Osteocyte (in vitro differentiated cells): ENCODE results near the gene NUDT15. TPM values are rescaled to one million over a fixed set of nuclear protein-coding genes. Genes with fewer than 3 reads are reported as not detected.
A peak's percentile ranks its signal among the peaks of the same experiment; 100 is the strongest.

Source experiments
- DNase-seq: peaks from one replicate; pipeline ENCODE4 v3.0.0; 2021; ENCODE audit warnings: mixed read lengths; ENCODE audit not compliant: unreplicated experiment; ENCODE audit errors: extremely low spot score
- H3K27ac Mint-ChIP-seq: one replicate; pipeline ENCODE4 v1.8.0; 2021; ENCODE audit warnings: mild to moderate bottlenecking, mixed read lengths; ENCODE audit not compliant: unreplicated experiment
- H3K27me3 Mint-ChIP-seq: one replicate; pipeline ENCODE4 v1.8.0; 2021; ENCODE audit warnings: mixed read lengths; ENCODE audit not compliant: unreplicated experiment
- H3K36me3 Mint-ChIP-seq: one replicate; pipeline ENCODE4 v1.8.0; 2021; ENCODE audit warnings: mixed read lengths; ENCODE audit not compliant: unreplicated experiment
- H3K4me1 Mint-ChIP-seq: one replicate; pipeline ENCODE4 v1.8.0; 2021; ENCODE audit warnings: mixed read lengths; ENCODE audit not compliant: unreplicated experiment
- H3K4me3 Mint-ChIP-seq: one replicate; pipeline ENCODE4 v1.8.0; 2021; ENCODE audit warnings: mild to moderate bottlenecking, moderate library complexity, mixed read lengths; ENCODE audit not compliant: unreplicated experiment
- H3K9me3 Mint-ChIP-seq: one replicate; pipeline ENCODE4 v1.8.0; 2021; ENCODE audit warnings: mixed read lengths; ENCODE audit not compliant: unreplicated experiment
- CTCF ChIP-seq: fragments of 200-600 bp; sonication (generic); IDR thresholded peaks from 2 replicates; pipeline ENCODE4 v1.5.0; 2021; ENCODE audit warnings: antibody characterized with exemption, mild to moderate bottlenecking, moderate library complexity
- total RNA-seq: library from RNA; stranded (reverse); gene quantifications from 2 replicates; pipeline ENCODE4 v1.2.1, GENCODE V29; 2021

The NUDT15 gene
- total RNA-seq, 1 donor from 2014 or later = 9.0 TPM

GRCh38 chr13:48040049-48040448 is 2.5 kb downstream of the NUDT15 start:
- Mint-ChIP-seq H3K36me3 (peaks cover 11% of the 10 kb centered on the region), H3K9me3 (no peaks in the 10 kb centered on the region), H3K27me3 (no peaks in the 10 kb centered on the region), H3K4me1 (peaks cover 37% of the 10 kb centered on the region), H3K27ac (no peak overlapping the region), H3K4me3 (no peak overlapping the region)
- DNase-seq = no peak
- no peak for TF ChIP-seq CTCF

DNA sequence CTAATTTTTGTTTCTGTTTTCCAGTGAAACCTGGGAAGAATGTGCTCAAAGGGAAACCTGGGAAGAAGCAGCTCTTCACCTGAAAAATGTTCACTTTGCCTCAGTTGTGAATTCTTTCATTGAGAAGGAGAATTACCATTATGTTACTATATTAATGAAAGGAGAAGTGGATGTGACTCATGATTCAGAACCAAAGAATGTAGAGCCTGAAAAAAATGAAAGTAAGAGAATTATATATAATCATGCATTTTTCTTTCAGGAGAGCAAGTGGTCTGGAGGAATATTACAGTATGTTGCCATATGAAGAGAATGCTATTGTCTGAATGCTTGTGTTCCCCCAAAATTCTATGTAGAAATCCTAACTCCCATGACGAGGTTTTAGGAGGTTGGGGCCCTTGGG is 3.4 kb downstream of the NUDT15 start:
- no peak for TF ChIP-seq CTCF
- H3K36me3 Mint-ChIP-seq = peaks cover 11% of the 10 kb centered on the region
- DNase-seq = no peak

GRCh38 chr13:48042894-48043293 is 5.4 kb downstream of the NUDT15 start:
- no peak for TF ChIP-seq CTCF
- Mint-ChIP-seq H3K9me3 (no peaks in the 10 kb centered on the region), H3K4me1 (peaks cover 24% of the 10 kb centered on the region), H3K36me3 (peaks cover 14% of the 10 kb centered on the region), H3K27ac (no peak overlapping the region), H3K27me3 (no peaks in the 10 kb centered on the region), H3K4me3 (no peak overlapping the region)
- no peak for DNase-seq

More for the DNA sequence above, 3.4 kb downstream of the NUDT15 start:
- Mint-ChIP-seq H3K4me3 (no peak overlapping the region), H3K27ac (no peak overlapping the region), H3K4me1 (peaks cover 37% of the 10 kb centered on the region), H3K27me3 (no peaks in the 10 kb centered on the region), H3K9me3 (no peaks in the 10 kb centered on the region)

DNA sequence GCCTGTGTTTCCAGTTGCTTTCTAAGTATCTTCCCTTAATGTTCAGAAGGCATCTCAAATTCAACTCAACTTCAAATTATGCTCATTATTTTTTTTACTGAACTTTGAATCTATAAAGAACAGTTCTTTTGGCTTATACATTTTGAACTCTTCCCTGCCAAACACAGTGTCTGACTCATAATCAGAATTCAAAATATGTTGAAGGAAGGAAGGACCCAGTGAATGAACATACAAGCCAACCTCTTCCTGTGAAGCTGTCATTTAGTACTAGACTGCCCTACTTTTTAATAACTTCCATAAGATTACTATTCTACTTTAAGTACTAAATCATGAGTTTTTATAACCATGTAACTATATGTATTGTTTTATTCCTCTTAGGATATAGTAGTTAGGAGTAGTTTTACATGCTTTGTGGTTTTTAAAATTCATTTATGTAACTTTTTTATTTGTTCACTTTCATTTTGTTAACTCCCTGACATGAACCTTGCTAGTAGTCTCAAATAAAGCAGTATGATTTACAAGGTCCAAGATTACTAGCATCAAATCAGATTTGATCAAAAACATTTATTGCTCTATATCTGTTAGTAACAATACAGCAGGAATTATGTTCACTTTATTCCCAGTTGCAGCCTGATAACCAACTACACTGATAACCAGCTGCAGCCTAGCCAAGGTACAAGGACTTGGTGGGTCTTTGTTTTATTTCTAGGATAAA is 6.4 kb downstream of the NUDT15 start:
- Mint-ChIP-seq H3K9me3 (no peaks in the 10 kb centered on the region), H3K36me3 (peaks cover 16% of the 10 kb centered on the region), H3K4me3 (no peak overlapping the region), H3K4me1 (peaks cover 14% of the 10 kb centered on the region), H3K27ac (peak overlapping the region; percentile 48), H3K27me3 (no peaks in the 10 kb centered on the region)
- no peak for DNase-seq
- TF ChIP-seq CTCF = no peak

DNA sequence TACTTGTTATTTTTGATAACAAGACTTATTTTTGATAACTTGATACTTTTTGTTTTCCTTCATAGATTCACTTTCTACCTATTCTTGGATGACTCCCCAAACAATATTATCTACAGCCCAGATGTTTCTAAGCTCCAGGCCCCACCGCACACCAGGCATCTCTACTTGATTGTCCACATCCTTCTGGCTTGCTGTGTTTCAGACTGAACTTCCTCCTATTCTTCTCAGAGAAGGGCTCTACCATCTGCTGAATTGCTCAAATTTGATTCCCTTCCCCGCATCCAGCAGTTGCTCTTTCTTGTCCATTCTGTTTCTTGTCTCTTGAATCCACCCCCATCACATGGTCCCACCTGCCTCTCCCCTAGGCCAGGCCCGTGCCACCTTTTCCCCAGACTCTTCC is 13.0 kb downstream of the NUDT15 start:
- peaks cover 24% of the 10 kb centered on the region for H3K36me3 Mint-ChIP-seq
- no peak overlapping the region for H3K4me3 Mint-ChIP-seq
- no peak overlapping the region for H3K27ac Mint-ChIP-seq
- TF ChIP-seq CTCF = no peak
- no peak for DNase-seq
- no peaks in the 10 kb centered on the region for H3K4me1 Mint-ChIP-seq
- no peaks in the 10 kb centered on the region for H3K27me3 Mint-ChIP-seq
- H3K9me3 Mint-ChIP-seq = no peaks in the 10 kb centered on the region
